Fibroblast of skin of right quadriceps (primary cell): ENCODE measurements around the gene BBOF1.
A peak's percentile ranks its signal among the peaks of the same experiment; 100 is the strongest.
"Not testable (repeated sequence)": the region's sequence is repeated elsewhere in the genome, so short reads cannot be mapped to it uniquely, and the experiment has no call there.

Source experiments
- DNase-seq: peaks from one replicate; pipeline ENCODE4 v3.0.0-alpha.2; 2013

Gene BBOF1, protein sequence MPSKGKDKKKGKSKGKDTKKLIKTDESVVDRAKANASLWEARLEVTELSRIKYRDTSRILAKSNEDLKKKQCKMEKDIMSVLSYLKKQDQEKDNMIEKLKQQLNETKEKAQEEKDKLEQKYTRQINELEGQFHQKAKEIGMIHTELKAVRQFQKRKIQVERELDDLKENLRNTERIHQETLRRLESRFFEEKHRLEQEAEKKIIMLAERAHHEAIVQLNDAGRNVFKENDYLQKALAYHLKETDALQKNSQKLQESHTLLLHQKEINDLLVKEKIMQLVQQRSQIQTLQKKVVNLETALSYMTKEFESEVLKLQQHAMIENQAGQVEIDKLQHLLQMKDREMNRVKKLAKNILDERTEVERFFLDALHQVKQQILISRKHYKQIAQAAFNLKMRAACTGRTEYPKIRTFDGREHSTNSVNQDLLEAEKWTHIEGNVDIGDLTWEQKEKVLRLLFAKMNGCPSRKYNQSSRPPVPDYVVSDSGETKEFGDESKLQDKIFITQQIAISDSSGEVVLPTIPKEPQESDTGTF

GRCh38 chr14:74018586-74019407 is at the start of gene BBOF1, which contains the start of gene ENTPD5:
TSS of gene BBOF1 (plus strand) at chr14:74019349. CDS start at chr14:74019479, 130 bp downstream.
TSS of gene ENTPD5 (minus strand) at chr14:74019288. CDS start at chr14:73988102, 31,186 bp downstream.
- peak; percentile 85 for DNase-seq

GRCh38 chr14:73973497-73973896 is 45.7 kb upstream of the BBOF1 start:
- no peak for DNase-seq

DNA sequence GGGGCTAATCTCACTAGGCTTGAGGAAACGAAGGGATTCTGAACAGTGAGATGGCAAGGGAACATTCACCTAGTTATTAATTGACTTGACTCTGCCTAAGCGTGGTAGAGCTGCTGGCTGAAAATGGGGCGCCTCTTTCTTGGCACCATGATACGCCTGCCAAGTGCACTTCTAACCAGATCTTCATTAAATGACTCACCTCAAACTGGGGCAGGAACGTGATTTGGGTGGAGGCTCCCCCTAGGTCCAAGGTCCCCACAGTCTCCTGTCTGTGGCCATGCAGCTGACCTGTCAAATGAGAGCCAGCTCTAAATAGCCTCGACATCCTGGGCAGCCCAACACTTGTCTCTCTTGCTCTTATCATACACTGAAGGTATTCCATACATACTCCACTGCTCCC is 43.0 kb upstream of the BBOF1 start:
- DNase-seq = no peak

DNA sequence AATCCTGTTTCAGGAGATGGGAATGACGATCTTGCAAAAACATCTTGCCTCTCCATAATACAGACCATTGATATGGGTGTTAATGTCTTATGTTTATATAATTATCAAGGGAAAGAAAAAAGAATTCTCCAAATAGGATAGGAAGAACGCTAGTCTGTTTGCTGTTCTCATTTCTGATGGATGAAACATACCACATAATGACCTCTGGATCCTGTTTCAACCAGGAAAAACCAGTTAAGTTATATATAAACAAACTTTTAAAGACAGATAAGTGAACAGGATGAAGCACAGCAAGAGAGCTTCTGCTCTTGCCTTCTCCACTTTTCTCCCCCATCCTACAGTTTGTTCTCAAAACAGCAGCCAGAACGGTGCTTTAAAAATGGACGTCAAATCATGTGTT is 41.3 kb upstream of the BBOF1 start:
- DNase-seq = no peak

DNA sequence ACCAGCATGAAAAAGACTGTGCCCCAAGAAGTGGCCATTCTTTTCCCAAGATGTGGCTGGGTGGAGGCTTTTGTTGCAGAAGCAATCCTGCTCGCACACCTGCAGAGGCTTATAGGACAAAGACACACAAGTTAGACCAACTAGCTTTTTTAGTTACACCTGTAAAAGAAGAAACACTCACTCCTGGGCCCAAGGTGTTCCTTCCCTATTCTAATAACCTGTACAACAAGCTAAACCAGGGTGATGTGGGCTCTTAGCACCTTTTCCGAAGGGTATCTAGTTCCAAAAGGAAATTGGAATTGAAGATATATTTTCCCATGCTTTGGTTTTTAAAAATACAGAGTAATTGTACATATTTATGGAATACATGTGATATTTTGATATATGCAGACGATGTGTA is 31.1 kb upstream of the BBOF1 start:
- no peak for DNase-seq

- DNase-seq = not testable (repeated sequence)
Observed at GRCh38 chr14:73988656-73989055, 30.5 kb upstream of the BBOF1 start.

DNA sequence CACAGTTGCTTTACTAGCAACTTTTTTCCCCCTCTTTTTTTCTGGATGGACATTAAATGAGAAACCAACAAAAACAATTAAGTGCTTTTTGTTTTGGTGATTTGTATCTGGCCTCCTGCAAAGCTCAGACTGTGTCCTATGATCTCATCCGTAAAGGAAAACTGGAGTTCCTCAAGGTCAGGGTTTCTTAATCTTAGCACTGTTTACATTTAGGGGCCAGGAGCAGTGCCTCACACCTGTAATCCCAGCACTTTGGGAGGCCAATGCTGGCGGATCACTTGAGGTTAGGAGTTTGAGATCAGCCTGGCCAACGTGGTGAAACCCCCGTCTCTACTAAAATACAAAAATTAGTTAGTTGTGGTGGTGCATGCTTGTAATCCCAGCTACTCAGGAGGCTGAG is 28.1 kb upstream of the BBOF1 start:
- DNase-seq = no peak

DNA sequence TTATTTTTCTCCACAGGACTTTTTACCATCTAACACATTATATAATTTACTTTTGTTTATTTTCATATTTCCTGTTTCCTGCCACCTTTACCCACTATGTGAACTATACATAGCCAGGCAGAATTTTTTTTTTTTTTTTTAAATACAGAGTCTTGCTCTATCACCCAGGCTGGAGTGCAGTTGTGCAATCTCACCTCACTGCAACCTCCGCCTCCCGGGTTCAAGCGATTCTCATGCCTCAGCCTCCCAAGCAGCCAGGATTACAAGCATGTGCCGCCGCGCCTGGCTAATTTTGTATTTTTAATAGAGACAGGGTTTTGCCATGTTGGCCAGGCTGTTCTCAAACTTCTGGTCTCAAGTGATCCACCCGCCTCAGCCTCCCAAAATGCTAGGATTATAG is 24.2 kb upstream of the BBOF1 start:
- DNase-seq = not testable (repeated sequence)

- DNase-seq = no peak
Observed at GRCh38 chr14:73995977-73996378, 23.2 kb upstream of the BBOF1 start.

GRCh38 chr14:73996731-73997107 is 22.4 kb upstream of the BBOF1 start:
- no peak for DNase-seq

GRCh38 chr14:73997108-73997943 is 21.8 kb upstream of the BBOF1 start:
- no peak for DNase-seq

- no peak for DNase-seq
Observed at GRCh38 chr14:73997944-73998447, 21.2 kb upstream of the BBOF1 start.

- DNase-seq = no peak
Observed at GRCh38 chr14:73998726-73999125, 20.4 kb upstream of the BBOF1 start.

DNA sequence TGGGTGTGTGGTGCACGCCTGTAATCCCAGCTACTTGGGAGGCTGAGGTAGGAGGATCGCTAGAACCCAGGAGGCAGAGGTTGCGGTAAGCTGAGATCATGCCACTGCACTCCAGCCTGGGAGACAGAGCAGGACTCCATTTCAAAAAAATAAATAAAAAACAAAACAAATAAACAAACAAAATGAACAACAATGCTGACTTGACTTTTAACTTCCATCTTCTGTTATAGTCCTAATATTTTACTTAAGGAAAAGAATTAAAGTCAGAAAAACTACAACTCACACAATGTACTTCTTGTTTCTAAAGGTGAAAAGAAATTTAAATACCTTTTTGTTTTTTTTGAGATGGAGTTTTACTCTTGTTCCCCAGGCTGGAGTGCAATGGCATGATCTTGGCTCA is 13.5 kb upstream of the BBOF1 start:
- DNase-seq = not testable (repeated sequence)

DNA sequence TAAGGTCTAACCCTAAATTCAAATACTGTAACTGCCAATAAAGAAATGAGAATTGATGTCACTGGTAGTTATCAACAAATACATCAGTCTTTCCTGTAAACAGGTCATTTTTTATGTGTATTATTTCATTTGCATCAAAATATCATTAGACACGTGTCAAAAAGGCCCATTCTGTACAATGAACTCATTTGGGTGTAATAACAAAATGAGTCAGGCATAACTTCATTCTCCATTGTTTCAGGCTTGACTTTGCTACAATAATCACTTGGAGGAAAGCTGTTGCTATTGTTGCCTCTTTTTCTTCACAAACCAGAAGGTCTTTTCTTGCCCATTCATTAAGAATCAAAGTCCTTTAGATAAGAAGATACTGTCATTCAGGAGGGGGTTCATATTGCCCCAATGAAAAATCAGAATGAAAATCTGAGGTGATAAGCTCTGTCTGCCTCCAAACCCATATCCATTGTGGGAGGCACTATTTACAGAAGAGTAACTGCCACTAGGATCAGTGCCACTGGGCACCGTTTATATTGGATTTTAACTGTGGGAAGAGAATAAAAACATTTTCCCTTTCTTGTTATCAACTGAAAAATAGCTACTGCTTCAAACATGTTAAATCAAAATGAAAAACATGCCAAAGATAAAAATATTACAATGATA is 10.2 kb upstream of the BBOF1 start:
- no peak for DNase-seq

GRCh38 chr14:74014299-74014698 is 4.8 kb upstream of the BBOF1 start:
- no peak for DNase-seq

- no peak for DNase-seq
Observed at GRCh38 chr14:74015176-74015575, 4.0 kb upstream of the BBOF1 start.

DNA sequence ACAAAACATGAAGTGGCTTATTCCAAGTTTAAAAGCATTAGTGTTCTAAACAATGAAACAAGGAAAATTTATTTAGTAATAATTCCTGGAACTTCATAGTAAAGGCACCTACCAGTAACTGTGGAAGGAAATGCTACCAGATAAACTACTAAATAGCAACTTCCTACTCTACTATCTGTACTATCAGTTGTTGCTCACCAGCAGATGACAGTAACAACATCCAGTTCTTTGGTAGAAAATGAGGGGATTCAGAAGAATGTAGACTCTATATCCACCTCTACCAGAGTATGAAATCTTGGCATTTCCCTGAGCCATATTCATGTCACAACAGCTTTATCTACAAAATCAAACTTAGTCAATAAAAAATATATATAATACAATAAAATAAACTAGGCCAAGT is 3.2 kb upstream of the BBOF1 start:
- DNase-seq = no peak

DNA sequence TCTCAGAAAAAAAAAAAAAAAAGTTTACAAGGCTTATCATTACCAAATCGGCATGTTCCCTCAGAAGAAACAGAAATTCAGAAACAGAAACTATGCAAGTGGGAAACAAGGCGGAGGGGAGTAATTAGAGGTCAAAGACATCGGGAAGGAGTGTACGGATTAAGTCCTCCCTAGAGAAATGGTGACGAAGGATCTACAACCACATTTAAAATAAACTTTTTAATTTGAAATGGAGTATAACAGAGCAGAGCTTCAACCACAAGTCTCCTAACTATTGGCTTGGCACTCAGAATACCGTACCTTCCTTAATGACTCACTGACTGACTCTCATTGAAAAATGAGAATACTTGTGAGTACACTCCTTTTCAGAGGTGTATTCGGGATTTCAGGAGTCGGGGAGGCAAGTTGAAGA is 969 bp upstream of the BBOF1 start:
- peak; percentile 80 for DNase-seq

GRCh38 chr14:74019408-74020137 is 424 bp downstream of the BBOF1 start:
- peak; percentile 51 for DNase-seq

- DNase-seq = no peak
Observed at GRCh38 chr14:74022346-74022745, 3.2 kb downstream of the BBOF1 start.
